ENCODE data around the gene DMRTB1. TPM values are rescaled to one million over a fixed set of nuclear protein-coding genes. Genes with fewer than 3 reads are reported as not detected.

Gene DMRTB1
- total and polyA plus RNA-seq, 2 experiments from 2014 or later = not detected

DNA sequence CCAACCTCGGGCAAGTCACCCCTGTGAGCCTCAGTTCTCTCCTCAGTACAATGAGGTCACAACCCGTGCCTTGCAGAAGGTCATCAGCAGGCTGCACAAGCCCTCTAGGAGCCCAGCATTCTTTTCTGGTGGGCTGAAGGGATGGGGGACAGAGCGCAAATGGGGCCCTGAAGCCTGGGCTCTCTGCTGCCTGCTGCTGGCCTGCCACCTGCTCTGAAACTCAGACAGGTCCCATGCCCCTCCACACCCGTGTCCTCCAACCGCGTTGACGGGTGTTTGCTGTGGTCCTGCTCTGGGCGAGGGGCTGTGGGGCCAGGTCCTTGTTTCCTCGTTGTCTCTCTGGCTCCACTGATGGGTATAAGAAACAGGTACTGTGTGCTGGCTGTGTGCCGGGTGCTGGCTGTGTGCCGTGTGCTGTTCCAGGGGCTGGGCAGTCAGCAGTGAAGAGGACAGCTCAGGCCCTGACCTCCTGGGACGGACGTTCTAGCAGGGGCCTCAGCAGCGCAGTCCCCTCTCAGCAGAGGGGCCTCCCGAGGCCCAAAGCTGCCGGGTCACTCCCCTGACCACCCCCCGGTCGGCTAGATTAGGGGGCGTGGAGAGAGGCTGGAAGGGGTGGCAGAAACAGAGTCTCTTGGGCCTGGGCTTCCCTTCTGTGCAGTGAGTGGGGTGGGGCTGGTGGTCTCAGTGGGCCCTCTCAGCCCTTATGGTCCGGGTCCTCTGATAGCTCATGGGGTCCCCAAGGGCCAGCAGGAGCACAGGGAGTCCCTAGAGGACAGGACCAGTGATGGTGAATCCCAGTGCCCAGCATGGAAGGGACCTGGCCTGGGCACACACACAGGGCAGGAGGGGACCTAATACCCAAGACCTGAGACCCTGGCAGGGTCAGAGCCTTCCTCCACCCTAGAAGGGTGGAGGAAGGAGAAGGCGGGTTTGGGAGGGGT lies 42.1 kb downstream of the DMRTB1 start:
- Histone ChIP-seq H3K36me3 (ENCODE audit: low read depth) (no peaks in the 10 kb centered on the region), H4K20me1 (ENCODE audit: insufficient read depth) (no peaks in the 10 kb centered on the region), H3K4me2 (ENCODE audit: unreplicated experiment) (no peak overlapping the region), H3K9ac (no peak overlapping the region), H3K9me3 (ENCODE audit: low read depth) (no peaks in the 10 kb centered on the region), H2AFZ (no peak overlapping the region), H3K79me2 (ENCODE audit: insufficient read depth) (no peaks in the 10 kb centered on the region), H3F3A (ENCODE audit: insufficient read depth) (no peaks in the 10 kb centered on the region), H3K4me1 (ENCODE audit: insufficient read depth) (no peaks in the 10 kb centered on the region), H3K27me3 (replicated peaks; ENCODE audit: insufficient read depth) (peaks cover 12% of the 10 kb centered on the region; the same call in 1 of the 2 replicates), H3K9me2 (ENCODE audit: insufficient read depth) (no peaks in the 10 kb centered on the region), H3K4me3 (no peak overlapping the region), H3K27ac (no peak overlapping the region)
- TF ChIP-seq EZH2 (IDR thresholded peaks at IDR 0.05; ENCODE audit: insufficient read depth, poor library complexity, severe bottlenecking) (no peak), EZH2phosphoT487 (IDR thresholded peaks at IDR 0.05; ENCODE audit: insufficient read depth, low read depth) (no peak)
- no peak for DNase-seq
- 68 to 71% methylated on average over 19 to 21 of the region's 21 CpGs for WGBS, 2 experiments (ENCODE audit: low coverage in 1 of 2, low lambda C conversion rate in 2 of 2, missing lambda C conversion rate in 2 of 2)
- in situ Hi-C loops (cut with MboI) = no loop called here

DNA sequence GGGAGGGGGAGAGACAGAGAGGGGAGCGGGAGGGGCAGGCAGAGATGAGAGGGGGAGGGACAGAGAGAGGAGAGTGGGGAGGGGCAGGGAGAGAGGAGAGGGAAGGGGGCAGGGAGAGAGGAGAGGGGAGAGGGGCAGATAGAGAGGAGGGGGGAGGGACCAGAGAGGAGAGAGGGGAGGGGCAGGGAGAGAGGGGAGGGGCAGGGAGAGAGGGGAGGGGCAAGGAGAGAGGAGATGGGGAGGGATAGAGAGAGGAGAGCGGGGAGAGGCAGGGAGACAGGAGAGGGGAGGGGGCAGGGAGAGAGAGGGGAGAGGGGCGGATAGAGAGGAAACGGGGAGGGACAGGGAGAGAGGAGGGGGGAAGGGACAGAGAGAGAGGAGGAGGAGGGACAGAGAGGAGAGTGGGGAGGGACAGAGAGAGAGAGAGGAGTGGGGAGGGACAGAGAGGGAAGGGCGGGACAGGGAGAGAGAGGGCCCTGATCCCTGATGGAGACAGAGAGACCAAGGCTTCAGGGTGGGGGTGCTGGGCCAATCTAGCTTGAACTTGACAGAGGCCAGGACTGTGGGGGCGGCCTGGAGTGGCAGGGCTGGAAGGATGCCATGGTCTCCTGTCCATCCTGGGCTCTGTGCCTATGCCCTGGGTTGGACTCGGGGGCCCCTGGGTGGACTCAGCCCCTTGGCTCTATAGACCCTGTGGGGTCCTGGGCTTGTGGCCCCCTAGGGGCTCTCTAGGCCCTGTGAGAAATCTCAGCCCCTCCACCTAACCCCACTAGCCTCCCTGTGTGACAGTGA lies 43.6 kb downstream of the DMRTB1 start:
- no peaks in the 10 kb centered on the region for H3K9me3 ChIP-seq (ENCODE audit: low read depth)
- no peak overlapping the region for H3K4me3 ChIP-seq
- in situ Hi-C loops (cut with MboI) = no loop called here
- H3K27me3 ChIP-seq (replicated peaks; ENCODE audit: insufficient read depth) = peaks cover 12% of the 10 kb centered on the region; the same call in 1 of the 2 replicates
- H3K79me2 ChIP-seq (ENCODE audit: insufficient read depth) = no peaks in the 10 kb centered on the region
- TF ChIP-seq EZH2 (IDR thresholded peaks at IDR 0.05; ENCODE audit: insufficient read depth, poor library complexity, severe bottlenecking) = no peak
- no peak for TF ChIP-seq EZH2phosphoT487 (IDR thresholded peaks at IDR 0.05; ENCODE audit: insufficient read depth, low read depth)
- H3K4me1 ChIP-seq (ENCODE audit: insufficient read depth) = no peaks in the 10 kb centered on the region
- no peaks in the 10 kb centered on the region for H3F3A ChIP-seq (ENCODE audit: insufficient read depth)
- H2AFZ ChIP-seq = no peak overlapping the region
- no peaks in the 10 kb centered on the region for H3K9me2 ChIP-seq (ENCODE audit: insufficient read depth)
- H3K4me2 ChIP-seq (ENCODE audit: unreplicated experiment) = no peak overlapping the region
- H3K36me3 ChIP-seq (ENCODE audit: low read depth) = no peaks in the 10 kb centered on the region
- DNase-seq = no peak
- WGBS, 2 experiments (ENCODE audit: low coverage in 1 of 2, low lambda C conversion rate in 2 of 2, missing lambda C conversion rate in 2 of 2) = 82 to 89% methylated on average over 3 to 7 of the region's 7 CpGs
- no peak overlapping the region for H3K9ac ChIP-seq
- H3K27ac ChIP-seq = no peak overlapping the region
- H4K20me1 ChIP-seq (ENCODE audit: insufficient read depth) = no peaks in the 10 kb centered on the region

DNA sequence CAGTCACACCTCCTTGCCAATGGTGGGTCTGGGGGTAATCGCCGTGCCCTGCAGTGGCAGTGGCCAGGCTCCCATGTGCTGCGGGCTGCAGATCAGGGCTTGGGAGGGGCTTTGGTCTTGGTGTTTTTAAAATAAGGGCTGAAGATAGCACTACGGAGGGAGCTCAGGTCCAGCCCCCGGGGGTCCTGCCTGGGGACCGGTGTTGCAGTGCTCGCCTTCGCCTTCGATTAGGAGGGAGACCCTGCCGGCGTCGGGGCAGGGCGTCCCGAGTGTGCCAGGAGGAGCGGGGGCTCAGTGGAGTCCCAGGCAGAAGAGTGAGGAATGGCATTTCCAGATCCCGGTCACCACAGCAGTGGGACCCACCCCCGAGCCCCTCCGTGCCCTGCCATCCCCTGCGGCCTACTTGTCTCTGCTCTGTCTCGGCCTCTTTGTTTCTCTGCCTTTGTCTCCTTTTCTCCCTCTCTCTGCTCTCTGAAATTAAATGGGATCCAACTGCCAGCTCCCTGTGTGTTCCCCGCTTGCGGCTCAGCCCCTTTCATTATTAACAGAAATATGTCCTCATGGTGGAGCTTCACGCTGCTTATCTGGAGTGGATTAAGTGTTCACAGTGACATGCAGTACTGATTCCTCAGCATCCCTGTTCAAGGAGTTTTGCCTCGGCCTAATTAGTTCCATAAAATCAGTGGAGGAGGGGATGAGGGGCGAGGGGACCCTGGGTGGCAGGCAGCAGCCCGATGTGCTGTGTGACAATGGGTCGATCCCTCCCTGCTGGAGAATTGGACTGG lies 44.4 kb downstream of the DMRTB1 start:
- no peaks in the 10 kb centered on the region for H3K4me1 ChIP-seq (ENCODE audit: insufficient read depth)
- no peak for TF ChIP-seq EZH2phosphoT487 (IDR thresholded peaks at IDR 0.05; ENCODE audit: insufficient read depth, low read depth)
- TF ChIP-seq EZH2 (IDR thresholded peaks at IDR 0.05; ENCODE audit: insufficient read depth, poor library complexity, severe bottlenecking) = no peak
- H3K9ac ChIP-seq = no peak overlapping the region
- peaks cover 12% of the 10 kb centered on the region; the same call in 1 of the 2 replicates for H3K27me3 ChIP-seq (replicated peaks; ENCODE audit: insufficient read depth)
- H2AFZ ChIP-seq = no peak overlapping the region
- no peaks in the 10 kb centered on the region for H3K9me2 ChIP-seq (ENCODE audit: insufficient read depth)
- H3K9me3 ChIP-seq (ENCODE audit: low read depth) = no peaks in the 10 kb centered on the region
- WGBS, 2 experiments (ENCODE audit: low coverage in 1 of 2, low lambda C conversion rate in 2 of 2, missing lambda C conversion rate in 2 of 2) = 38 to 42% methylated on average over 24 to 27 of the region's 27 CpGs
- no peak overlapping the region for H3K4me3 ChIP-seq
- no peak overlapping the region for H3K27ac ChIP-seq
- no peak for DNase-seq
- H3K79me2 ChIP-seq (ENCODE audit: insufficient read depth) = no peaks in the 10 kb centered on the region
- in situ Hi-C loops (cut with MboI) = no loop called here
- no peak overlapping the region for H3K4me2 ChIP-seq (ENCODE audit: unreplicated experiment)
- no peaks in the 10 kb centered on the region for H4K20me1 ChIP-seq (ENCODE audit: insufficient read depth)
- no peaks in the 10 kb centered on the region for H3F3A ChIP-seq (ENCODE audit: insufficient read depth)
- no peaks in the 10 kb centered on the region for H3K36me3 ChIP-seq (ENCODE audit: low read depth)

DNA sequence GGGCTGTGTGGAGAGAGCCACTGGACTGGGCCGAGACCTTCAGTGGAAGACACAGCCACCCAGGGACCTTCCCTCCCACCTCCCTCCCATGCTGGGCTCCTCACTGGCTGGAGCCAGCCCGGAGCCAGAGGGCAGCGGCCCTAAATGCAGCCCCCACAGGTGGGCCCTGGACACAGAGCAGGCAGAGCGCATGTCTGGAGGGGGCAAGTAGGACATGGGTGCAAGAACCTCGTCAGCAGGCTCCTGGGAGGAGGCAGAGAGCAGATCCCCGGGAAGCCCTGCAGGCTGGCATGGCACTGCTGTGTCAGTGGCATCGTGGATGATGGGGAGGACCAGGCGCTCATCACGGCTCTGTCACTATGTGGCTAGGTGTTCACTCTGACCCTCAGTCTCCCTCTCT lies 45.7 kb downstream of the DMRTB1 start:
- no peak for DNase-seq
- H3K36me3 ChIP-seq (ENCODE audit: low read depth) = no peaks in the 10 kb centered on the region
- H2AFZ ChIP-seq = no peak overlapping the region
- no peak overlapping the region for H3K27ac ChIP-seq
- peaks cover 11% of the 10 kb centered on the region; the same call in 1 of the 2 replicates for H3K27me3 ChIP-seq (replicated peaks; ENCODE audit: insufficient read depth)
- no peak overlapping the region for H3K9ac ChIP-seq
- TF ChIP-seq EZH2phosphoT487 (IDR thresholded peaks at IDR 0.05; ENCODE audit: insufficient read depth, low read depth) (no peak), EZH2 (IDR thresholded peaks at IDR 0.05; ENCODE audit: insufficient read depth, poor library complexity, severe bottlenecking) (no peak)
- H3K9me3 ChIP-seq (ENCODE audit: low read depth) = no peaks in the 10 kb centered on the region
- H3K9me2 ChIP-seq (ENCODE audit: insufficient read depth) = no peaks in the 10 kb centered on the region
- no peaks in the 10 kb centered on the region for H3K79me2 ChIP-seq (ENCODE audit: insufficient read depth)
- 79 to 90% methylated on average over 8 of the region's 9 CpGs for WGBS, 2 experiments (ENCODE audit: low coverage in 1 of 2, low lambda C conversion rate in 2 of 2, missing lambda C conversion rate in 2 of 2)
- no peak overlapping the region for H3K4me3 ChIP-seq
- no peaks in the 10 kb centered on the region for H3F3A ChIP-seq (ENCODE audit: insufficient read depth)
- no peaks in the 10 kb centered on the region for H3K4me1 ChIP-seq (ENCODE audit: insufficient read depth)
- in situ Hi-C loops (cut with MboI) = no loop called here
- no peak overlapping the region for H3K4me2 ChIP-seq (ENCODE audit: unreplicated experiment)
- H4K20me1 ChIP-seq (ENCODE audit: insufficient read depth) = no peaks in the 10 kb centered on the region
